HL-60 (cell line): ENCODE data around the gene ZNF598.
"Not testable (repeated sequence)": the region's sequence is repeated elsewhere in the genome, so short reads cannot be mapped to it uniquely, and the experiment has no call there.

Experiments used
- DNase-seq, 2 experiments: peaks; one replicate each; pipeline ENCODE4 v3.0.0-alpha.2; 2010 to 2020; ENCODE audit warnings: low read depth in 1 of 2, low spot score in 1 of 2
- H3K27ac ChIP-seq: fragments of 250-450 bp; sonication (Bioruptor Pico); replicated peaks from 2 replicates; pipeline ENCODE4 v1.5.1; 2020; ENCODE audit warnings: mild to moderate bottlenecking, moderate library complexity
- H3K27me3 ChIP-seq: fragments of 250-450 bp; sonication (Bioruptor Pico); 2 replicates; pipeline ENCODE4 v1.5.1; 2021; ENCODE audit warnings: mild to moderate bottlenecking, moderate library complexity; ENCODE audit not compliant: insufficient read depth, poor library complexity, severe bottlenecking
- H3K4me3 ChIP-seq: replicated peaks from 2 replicates; pipeline ENCODE4 v1.5.1; 2011; ENCODE audit warnings: mild to moderate bottlenecking, control low read depth, low read length; ENCODE audit not compliant: insufficient read depth
- GABPA ChIP-seq: IDR thresholded peaks from 2 replicates; pipeline ENCODE4 v1.6.1; 2012; ENCODE audit warnings: low read depth
- POLR2AphosphoS5 ChIP-seq: IDR thresholded peaks from 2 replicates; pipeline ENCODE4 v1.6.1; 2012; ENCODE audit warnings: low read depth
- SPI1 ChIP-seq: IDR thresholded peaks from 2 replicates; pipeline ENCODE4 v1.6.1; 2012; ENCODE audit warnings: low read depth, mild to moderate bottlenecking, borderline replicate concordance
- TF ChIP-seq, protein P1 (sequence below): IDR thresholded peaks from one replicate; pipeline ENCODE4 v1.5.1; 2011; ENCODE audit warnings: low read length, control low read depth, inconsistent platforms; ENCODE audit not compliant: insufficient read depth
- TF ChIP-seq, protein P2 (sequence below): IDR thresholded peaks from 2 replicates; pipeline ENCODE4 v1.6.1; 2012; ENCODE audit warnings: low read depth; ENCODE audit not compliant: insufficient replicate concordance

The ZNF598 gene

DNA sequence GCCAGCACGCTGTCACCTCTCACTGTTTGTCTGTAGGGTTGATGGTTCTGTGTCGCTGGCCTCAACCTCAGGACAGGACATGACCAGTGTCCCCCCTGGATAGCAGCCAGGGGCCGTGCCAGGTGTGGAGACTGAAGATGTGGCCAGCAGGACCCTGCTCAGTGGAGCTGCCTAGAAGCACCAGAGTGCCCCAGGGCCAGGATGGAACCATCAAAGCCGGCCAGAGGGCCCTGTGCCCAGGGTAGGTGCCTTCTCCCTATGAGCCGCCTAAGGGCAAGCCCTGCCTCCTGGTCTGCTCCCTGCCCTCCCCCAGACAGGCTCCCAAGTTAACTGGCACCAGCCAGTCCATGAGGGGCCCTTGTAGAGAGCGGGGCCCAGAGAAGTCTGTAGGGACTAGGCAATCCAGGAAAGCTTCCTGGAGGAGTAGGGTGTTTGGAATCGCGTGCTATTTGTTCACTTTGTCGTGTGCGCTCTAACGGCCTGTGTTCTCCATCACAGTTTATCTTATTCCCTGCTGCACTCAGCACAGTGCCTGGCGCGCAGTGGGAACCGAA, 50.8 kb downstream of the ZNF598 start:
- no peaks in the 10 kb centered on the region for H3K27me3 ChIP-seq
- no peak for DNase-seq
- no peak for TF ChIP-seq SPI1
- TF ChIP-seq GABPA = no peak
- TF ChIP-seq, protein P1, sequence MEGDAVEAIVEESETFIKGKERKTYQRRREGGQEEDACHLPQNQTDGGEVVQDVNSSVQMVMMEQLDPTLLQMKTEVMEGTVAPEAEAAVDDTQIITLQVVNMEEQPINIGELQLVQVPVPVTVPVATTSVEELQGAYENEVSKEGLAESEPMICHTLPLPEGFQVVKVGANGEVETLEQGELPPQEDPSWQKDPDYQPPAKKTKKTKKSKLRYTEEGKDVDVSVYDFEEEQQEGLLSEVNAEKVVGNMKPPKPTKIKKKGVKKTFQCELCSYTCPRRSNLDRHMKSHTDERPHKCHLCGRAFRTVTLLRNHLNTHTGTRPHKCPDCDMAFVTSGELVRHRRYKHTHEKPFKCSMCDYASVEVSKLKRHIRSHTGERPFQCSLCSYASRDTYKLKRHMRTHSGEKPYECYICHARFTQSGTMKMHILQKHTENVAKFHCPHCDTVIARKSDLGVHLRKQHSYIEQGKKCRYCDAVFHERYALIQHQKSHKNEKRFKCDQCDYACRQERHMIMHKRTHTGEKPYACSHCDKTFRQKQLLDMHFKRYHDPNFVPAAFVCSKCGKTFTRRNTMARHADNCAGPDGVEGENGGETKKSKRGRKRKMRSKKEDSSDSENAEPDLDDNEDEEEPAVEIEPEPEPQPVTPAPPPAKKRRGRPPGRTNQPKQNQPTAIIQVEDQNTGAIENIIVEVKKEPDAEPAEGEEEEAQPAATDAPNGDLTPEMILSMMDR = no peak
- TF ChIP-seq POLR2AphosphoS5 = no peak
- TF ChIP-seq, protein P2, sequence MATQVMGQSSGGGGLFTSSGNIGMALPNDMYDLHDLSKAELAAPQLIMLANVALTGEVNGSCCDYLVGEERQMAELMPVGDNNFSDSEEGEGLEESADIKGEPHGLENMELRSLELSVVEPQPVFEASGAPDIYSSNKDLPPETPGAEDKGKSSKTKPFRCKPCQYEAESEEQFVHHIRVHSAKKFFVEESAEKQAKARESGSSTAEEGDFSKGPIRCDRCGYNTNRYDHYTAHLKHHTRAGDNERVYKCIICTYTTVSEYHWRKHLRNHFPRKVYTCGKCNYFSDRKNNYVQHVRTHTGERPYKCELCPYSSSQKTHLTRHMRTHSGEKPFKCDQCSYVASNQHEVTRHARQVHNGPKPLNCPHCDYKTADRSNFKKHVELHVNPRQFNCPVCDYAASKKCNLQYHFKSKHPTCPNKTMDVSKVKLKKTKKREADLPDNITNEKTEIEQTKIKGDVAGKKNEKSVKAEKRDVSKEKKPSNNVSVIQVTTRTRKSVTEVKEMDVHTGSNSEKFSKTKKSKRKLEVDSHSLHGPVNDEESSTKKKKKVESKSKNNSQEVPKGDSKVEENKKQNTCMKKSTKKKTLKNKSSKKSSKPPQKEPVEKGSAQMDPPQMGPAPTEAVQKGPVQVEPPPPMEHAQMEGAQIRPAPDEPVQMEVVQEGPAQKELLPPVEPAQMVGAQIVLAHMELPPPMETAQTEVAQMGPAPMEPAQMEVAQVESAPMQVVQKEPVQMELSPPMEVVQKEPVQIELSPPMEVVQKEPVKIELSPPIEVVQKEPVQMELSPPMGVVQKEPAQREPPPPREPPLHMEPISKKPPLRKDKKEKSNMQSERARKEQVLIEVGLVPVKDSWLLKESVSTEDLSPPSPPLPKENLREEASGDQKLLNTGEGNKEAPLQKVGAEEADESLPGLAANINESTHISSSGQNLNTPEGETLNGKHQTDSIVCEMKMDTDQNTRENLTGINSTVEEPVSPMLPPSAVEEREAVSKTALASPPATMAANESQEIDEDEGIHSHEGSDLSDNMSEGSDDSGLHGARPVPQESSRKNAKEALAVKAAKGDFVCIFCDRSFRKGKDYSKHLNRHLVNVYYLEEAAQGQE = no peak
- H3K27ac ChIP-seq = no peak overlapping the region
- H3K4me3 ChIP-seq = 0 out of 2 replicates have a peak overlapping the region, but pooled peaks have one; percentile 91

DNA sequence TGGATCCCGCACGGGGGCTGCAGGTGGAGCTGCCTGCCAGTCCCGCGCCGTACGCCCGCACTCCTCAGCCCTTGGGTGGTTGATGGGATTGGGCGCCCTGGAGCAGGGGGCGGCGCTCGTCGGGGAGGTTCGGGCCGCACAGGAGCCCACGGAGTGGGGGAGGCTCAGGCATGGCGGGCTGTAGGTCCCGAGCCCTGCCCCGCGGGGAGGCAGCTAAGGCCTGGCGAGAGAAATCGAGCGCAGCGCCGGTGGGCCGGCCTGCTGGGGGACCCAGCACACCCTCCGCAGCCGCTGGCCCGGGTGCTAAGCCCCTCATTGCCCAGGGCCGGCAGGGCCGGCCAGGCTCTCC, 51.5 kb downstream of the ZNF598 start:
- not testable (repeated sequence) for DNase-seq, H3K27ac ChIP-seq, H3K4me3 ChIP-seq, H3K27me3 ChIP-seq

DNA sequence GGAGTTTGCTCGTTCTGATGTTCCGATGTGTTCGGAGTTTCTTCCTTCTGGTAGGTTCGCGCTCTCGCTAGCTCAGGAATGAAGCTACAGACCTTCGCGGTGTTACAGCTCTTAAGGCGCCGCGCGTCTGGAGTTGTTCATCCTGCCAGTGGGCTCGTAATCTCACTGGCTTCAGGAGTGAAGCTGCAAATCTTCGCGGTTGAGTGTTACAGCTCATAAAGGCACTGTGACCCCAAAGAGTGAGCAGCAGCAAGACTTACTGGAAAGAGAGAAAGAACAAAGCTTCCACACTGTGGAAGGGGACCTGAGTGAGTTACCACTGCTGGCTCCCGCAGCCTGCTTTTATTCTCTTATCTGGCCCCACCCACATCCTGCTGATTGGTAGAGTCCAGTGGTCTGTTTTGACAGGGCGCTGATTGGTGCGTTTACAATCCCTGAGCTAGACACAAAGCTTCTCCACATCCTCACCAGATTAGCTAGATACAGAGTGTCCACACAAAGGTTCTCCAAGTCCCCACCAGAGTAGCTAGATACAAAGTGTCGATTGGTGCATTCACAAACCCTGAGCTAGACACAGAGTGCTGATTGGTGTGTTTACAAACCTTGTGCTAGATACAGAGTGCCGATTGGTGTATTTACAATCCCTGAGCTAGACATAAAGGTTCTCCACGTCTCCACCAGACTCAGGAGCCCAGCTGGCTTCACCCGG, 52.0 kb downstream of the ZNF598 start:
- not testable (repeated sequence) for DNase-seq, H3K27me3 ChIP-seq, H3K27ac ChIP-seq, H3K4me3 ChIP-seq

DNA sequence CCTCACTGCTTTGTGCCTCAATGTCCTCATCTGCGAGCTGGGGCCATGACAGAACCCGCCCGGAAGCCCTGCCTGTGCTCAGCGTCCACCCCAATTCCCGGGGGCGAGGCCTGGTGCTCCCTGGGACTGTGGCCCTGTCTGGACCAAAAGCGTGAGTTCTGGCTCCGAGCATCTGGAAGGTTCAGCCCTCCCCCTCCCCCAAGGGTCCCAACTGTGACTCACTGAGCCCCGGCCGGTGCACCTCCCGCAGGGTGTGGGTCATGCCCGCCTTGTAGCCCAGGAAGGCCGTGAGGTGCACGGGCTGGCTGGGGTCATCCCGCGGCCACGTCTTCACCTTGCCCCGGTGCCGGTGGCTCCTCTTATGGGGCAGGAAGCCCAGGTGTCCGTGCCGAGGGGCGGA, 55.9 kb downstream of the ZNF598 start:
- TF ChIP-seq GABPA = no peak
- TF ChIP-seq SPI1 = no peak
- TF ChIP-seq, protein P1 = no peak
- no peak for TF ChIP-seq POLR2AphosphoS5
- Histone ChIP-seq H3K4me3 (no peak overlapping the region), H3K27ac (no peak overlapping the region), H3K27me3 (no peaks in the 10 kb centered on the region)
- DNase-seq = no peak

DNA sequence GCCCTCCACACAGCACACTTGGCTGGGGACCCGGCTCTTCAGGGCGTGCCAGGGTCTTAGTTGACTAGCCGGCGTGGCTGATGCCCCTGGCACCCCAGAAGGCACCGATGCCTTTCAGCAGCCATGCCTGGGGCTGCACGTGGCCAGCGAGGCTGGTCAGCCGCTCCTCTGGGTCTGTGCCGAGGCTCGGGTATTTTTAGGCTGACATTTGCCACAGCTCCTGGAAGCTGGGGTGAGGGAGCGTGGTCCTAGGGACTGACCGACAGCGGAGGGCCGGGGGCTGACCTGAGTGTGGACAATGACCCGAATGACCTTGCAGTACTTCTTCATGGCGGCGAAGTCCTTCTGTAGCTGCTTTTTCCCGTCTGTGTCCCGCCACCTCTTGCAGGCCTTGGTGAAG, 59.1 kb downstream of the ZNF598 start:
- no peaks in the 10 kb centered on the region for H3K27me3 ChIP-seq
- H3K27ac ChIP-seq = no peak overlapping the region
- DNase-seq = no peak
- TF ChIP-seq, protein P1 = no peak
- TF ChIP-seq, protein P2 = no peak
- TF ChIP-seq SPI1 (no peak), POLR2AphosphoS5 (no peak), GABPA (no peak)
- H3K4me3 ChIP-seq = no peak overlapping the region
